ENCODE results near the gene CORO1C. TPM values are rescaled to one million over a fixed set of nuclear protein-coding genes. Genes with fewer than 3 reads are reported as not detected.

Gene CORO1C
- total and polyA plus RNA-seq, 4 donors, result 23.2 to 58.6 (median 41.9) TPM

GRCh38 chr12:108745641-108746040 lies 14.3 kb upstream of the CORO1C start:
- Histone ChIP-seq H3K4me3 (ENCODE audit: low read depth in 1 of 3, low read length in 3 of 3) (no peak overlapping the region), H3K27ac (ENCODE audit: low read depth in 1 of 2, low read length in 2 of 2) (no peak overlapping the region), H3K27me3 (ENCODE audit: control insufficient read depth in 4 of 4, insufficient read depth in 4 of 4, low read length in 3 of 4) (no peaks in the 10 kb centered on the region), H3K9me3 (ENCODE audit: control insufficient read depth in 4 of 4, low read length in 3 of 4) (no peaks in the 10 kb centered on the region), H3K36me3 (ENCODE audit: control insufficient read depth in 4 of 4, insufficient read depth in 3 of 4, low read depth in 1 of 4, low read length in 3 of 4) (no peaks in the 10 kb centered on the region), H3K9ac (ENCODE audit: low read depth in 1 of 2, low read length in 2 of 2) (no peak overlapping the region), H3K4me1 (ENCODE audit: control insufficient read depth in 4 of 4, insufficient read depth in 4 of 4, low read length in 3 of 4) (no peaks in the 10 kb centered on the region)
- 91% methylated on average over 5 of the region's 5 CpGs for WGBS
- DNase-seq (ENCODE audit: low spot score), result no peak
- no peak for TF ChIP-seq YY1 (IDR thresholded peaks at IDR 0.05)
- no peak for TF ChIP-seq MAX (IDR thresholded peaks at IDR 0.05)
- no peak for TF ChIP-seq NR2F2 (IDR thresholded peaks at IDR 0.05)
- TF ChIP-seq TAF1 (conservative IDR thresholded peaks at IDR 0.05), result no peak
- TF ChIP-seq JUND (IDR thresholded peaks at IDR 0.05), result no peak
- TF ChIP-seq RXRA (IDR thresholded peaks at IDR 0.05), result no peak
- no peak for TF ChIP-seq ATF3 (IDR thresholded peaks at IDR 0.05)
- TF ChIP-seq REST (IDR thresholded peaks at IDR 0.05), result no peak
- TF ChIP-seq FOXA2 (IDR thresholded peaks at IDR 0.05), result no peak
- no peak for TF ChIP-seq HNF4A (conservative IDR thresholded peaks at IDR 0.05)
- TF ChIP-seq RAD21 (IDR thresholded peaks at IDR 0.05), result no peak
- TF ChIP-seq SP1 (IDR thresholded peaks at IDR 0.05), result no peak

GRCh38 chr12:108744021-108744897 lies 12.9 kb upstream of the CORO1C start:
- no peak for DNase-seq (ENCODE audit: low spot score)
- no peak overlapping the region for H3K9ac ChIP-seq (ENCODE audit: low read depth in 1 of 2, low read length in 2 of 2)
- TF ChIP-seq NR2F2 (IDR thresholded peaks at IDR 0.05), result no peak
- no peak for TF ChIP-seq SP1 (IDR thresholded peaks at IDR 0.05)
- no peak for TF ChIP-seq FOXA2 (IDR thresholded peaks at IDR 0.05)
- TF ChIP-seq REST (IDR thresholded peaks at IDR 0.05), result no peak
- no peak for TF ChIP-seq GABPA (IDR thresholded peaks at IDR 0.05 in 1 of 2, conservative IDR thresholded peaks at IDR 0.05 in 1 of 2)
- no peak for TF ChIP-seq HNF4A (conservative IDR thresholded peaks at IDR 0.05)
- no peak for TF ChIP-seq HNF4G (IDR thresholded peaks at IDR 0.05)
- no peak for TF ChIP-seq RXRA (IDR thresholded peaks at IDR 0.05)
- TF ChIP-seq ATF3 (IDR thresholded peaks at IDR 0.05), result no peak
- no peak for TF ChIP-seq CTCF (IDR thresholded peaks at IDR 0.05; ENCODE audit: low read depth, low read length, missing input control)
- TF ChIP-seq RAD21 (IDR thresholded peaks at IDR 0.05), result no peak
- no peaks in the 10 kb centered on the region for H3K27me3 ChIP-seq (ENCODE audit: control insufficient read depth in 4 of 4, insufficient read depth in 4 of 4, low read length in 3 of 4)
- no peaks in the 10 kb centered on the region for H3K36me3 ChIP-seq (ENCODE audit: control insufficient read depth in 4 of 4, insufficient read depth in 3 of 4, low read depth in 1 of 4, low read length in 3 of 4)
- 64% methylated on average over 5 of the region's 5 CpGs for WGBS
- no peaks in the 10 kb centered on the region for H3K4me1 ChIP-seq (ENCODE audit: control insufficient read depth in 4 of 4, insufficient read depth in 4 of 4, low read length in 3 of 4)
- no peaks in the 10 kb centered on the region for H3K9me3 ChIP-seq (ENCODE audit: control insufficient read depth in 4 of 4, low read length in 3 of 4)
- H3K27ac ChIP-seq (ENCODE audit: low read depth in 1 of 2, low read length in 2 of 2), result no peak overlapping the region
- no peak overlapping the region for H3K4me3 ChIP-seq (ENCODE audit: low read depth in 1 of 3, low read length in 3 of 3)

Data from liver (tissue), 9 donors.